SJCRH30 (cell line): Measurements from ENCODE around the gene TACC2. TPM values are rescaled to one million over a fixed set of nuclear protein-coding genes. Genes with fewer than 3 reads are reported as not detected.
A peak's percentile ranks its signal among the peaks of the same experiment; 100 is the strongest.

Experiments
- DNase-seq, 2 experiments: peaks; one replicate each; pipeline ENCODE4 v3.0.0-alpha.2; 2015 to 2020
- H3K27ac ChIP-seq: fragments of 250-450 bp; sonication (Bioruptor Pico); 2 replicates; pipeline ENCODE4 v1.5.1; 2020; ENCODE audit warnings: mild to moderate bottlenecking, moderate library complexity
- H3K27me3 ChIP-seq: fragments of 250-450 bp; sonication (Bioruptor Pico); 2 replicates; pipeline ENCODE4 v1.5.1; 2020; ENCODE audit warnings: mild to moderate bottlenecking, moderate library complexity
- H3K36me3 ChIP-seq: fragments of 250-450 bp; sonication (Bioruptor Pico); 2 replicates; pipeline ENCODE4 v1.5.1; 2020; ENCODE audit warnings: mild to moderate bottlenecking, moderate library complexity
- H3K4me1 ChIP-seq: fragments of 250-450 bp; sonication (Bioruptor Pico); 2 replicates; pipeline ENCODE4 v1.5.1; 2020; ENCODE audit warnings: mild to moderate bottlenecking, moderate library complexity
- H3K4me3 ChIP-seq: fragments of 250-450 bp; sonication (Bioruptor Pico); 2 replicates; pipeline ENCODE4 v1.5.1; 2020; ENCODE audit warnings: mild to moderate bottlenecking, moderate library complexity
- H3K9me3 ChIP-seq: fragments of 250-450 bp; sonication (Bioruptor Pico); replicated peaks from 2 replicates; pipeline ENCODE4 v1.5.1; 2020; ENCODE audit warnings: mild to moderate bottlenecking, moderate library complexity
- total RNA-seq: library from RNA; depleted of rRNA; stranded (reverse); fragments of >200 nt; shearing (Covaris generic); gene quantifications from 2 replicates; pipeline ENCODE4 v1.2.3, GENCODE V29; 2014; rRNA removed

TACC2 gene
- total RNA-seq, 1 experiment from 2014 or later: 30.5 TPM

DNA sequence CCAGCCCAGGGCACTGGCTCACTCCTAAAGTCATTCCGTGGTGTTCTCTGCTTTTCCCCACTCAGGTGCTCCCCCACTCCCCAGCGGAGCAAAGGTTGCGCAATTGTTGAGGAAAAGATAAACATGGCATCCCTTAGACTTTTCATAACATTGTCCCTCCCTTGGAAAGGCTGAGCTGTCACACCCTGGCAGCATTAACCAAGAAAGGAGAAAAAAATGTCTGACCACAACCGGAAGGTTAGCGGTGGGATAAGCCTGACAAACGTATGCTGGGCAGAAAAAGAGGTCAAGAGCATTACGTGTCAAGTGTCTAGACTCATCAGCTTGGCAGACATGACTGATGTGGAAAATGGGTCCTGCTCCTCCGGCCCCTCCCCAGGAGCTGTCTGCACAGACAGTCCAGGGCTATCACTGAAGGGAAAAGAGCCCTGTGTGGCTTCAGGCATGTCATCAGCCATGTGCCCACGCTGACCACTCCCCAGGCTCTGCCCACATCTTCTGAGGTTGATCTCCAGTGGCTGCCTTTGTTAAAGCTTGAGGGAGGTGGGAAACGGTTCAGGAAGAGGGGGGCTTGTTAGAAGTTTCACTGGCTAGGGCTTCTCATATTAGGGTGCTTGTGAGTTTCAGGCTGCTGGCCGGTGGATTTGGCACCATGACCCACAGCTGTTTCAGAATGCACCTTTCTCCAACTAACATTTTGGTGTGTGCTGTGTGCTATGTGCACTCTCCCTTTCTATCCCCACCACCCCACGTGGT, 312.3 kb downstream of the TACC2 start:
- no peak overlapping the region for H3K4me3 ChIP-seq
- H3K27ac ChIP-seq: peak overlapping the region; percentile 19
- H3K4me1 ChIP-seq: no peaks in the 10 kb centered on the region; the same call in 1 of the 2 replicates

DNA sequence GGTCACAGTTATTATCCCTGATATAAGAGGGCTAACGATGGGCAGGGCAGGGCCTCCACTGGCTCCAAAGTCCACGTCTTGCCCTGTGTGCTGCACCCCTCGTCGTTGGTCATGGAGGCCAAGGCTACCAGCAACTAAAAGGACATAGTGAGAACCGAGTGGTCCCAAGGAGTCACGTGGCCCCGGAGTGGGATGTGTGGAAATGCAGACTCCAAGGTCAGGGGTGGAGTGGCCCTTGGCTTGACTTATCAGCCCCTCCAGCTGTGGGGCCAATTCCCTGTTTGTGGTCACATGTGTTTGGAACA, 312.8 kb downstream of the TACC2 start:
- Histone ChIP-seq H3K4me3 (no peak overlapping the region), H3K4me1 (no peaks in the 10 kb centered on the region; the same call in 1 of the 2 replicates), H3K9me3 (peaks cover 8% of the 10 kb centered on the region; the same call in 1 of the 2 replicates), H3K27me3 (no peaks in the 10 kb centered on the region), H3K36me3 (no peaks in the 10 kb centered on the region), H3K27ac (peak overlapping the region; percentile 19)
- no peak for DNase-seq

More for the DNA sequence above, 312.3 kb downstream of the TACC2 start:
- peak; percentile 44 to 51 for DNase-seq
- H3K9me3 ChIP-seq: peaks cover 8% of the 10 kb centered on the region; the same call in 1 of the 2 replicates
- no peaks in the 10 kb centered on the region for H3K36me3 ChIP-seq
- no peaks in the 10 kb centered on the region for H3K27me3 ChIP-seq

DNA sequence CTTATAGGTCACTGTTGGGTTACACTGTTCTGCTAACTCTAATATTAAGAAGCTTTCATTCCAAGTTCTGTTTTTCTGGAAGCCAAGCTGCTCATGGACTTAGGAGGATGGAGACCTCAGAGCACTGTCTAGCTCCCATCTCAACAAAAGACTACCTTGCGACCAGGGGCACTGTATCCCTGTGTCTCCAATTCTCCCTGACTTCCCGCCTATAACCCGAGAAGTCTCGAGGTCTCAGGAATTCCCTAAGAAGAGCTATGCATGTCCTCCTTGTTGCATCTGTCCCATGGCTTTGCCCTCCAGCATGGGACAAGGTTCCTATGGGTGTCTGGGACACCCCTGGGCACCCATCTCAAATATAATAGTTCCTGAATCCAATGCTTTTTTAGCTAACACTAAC, 313.4 kb downstream of the TACC2 start:
- H3K27me3 ChIP-seq: no peaks in the 10 kb centered on the region
- DNase-seq: no peak
- H3K27ac ChIP-seq: no peak overlapping the region
- no peaks in the 10 kb centered on the region; the same call in 1 of the 2 replicates for H3K4me1 ChIP-seq
- no peaks in the 10 kb centered on the region for H3K36me3 ChIP-seq
- H3K4me3 ChIP-seq: no peak overlapping the region
- H3K9me3 ChIP-seq: peaks cover 8% of the 10 kb centered on the region; the same call in 1 of the 2 replicates

DNA sequence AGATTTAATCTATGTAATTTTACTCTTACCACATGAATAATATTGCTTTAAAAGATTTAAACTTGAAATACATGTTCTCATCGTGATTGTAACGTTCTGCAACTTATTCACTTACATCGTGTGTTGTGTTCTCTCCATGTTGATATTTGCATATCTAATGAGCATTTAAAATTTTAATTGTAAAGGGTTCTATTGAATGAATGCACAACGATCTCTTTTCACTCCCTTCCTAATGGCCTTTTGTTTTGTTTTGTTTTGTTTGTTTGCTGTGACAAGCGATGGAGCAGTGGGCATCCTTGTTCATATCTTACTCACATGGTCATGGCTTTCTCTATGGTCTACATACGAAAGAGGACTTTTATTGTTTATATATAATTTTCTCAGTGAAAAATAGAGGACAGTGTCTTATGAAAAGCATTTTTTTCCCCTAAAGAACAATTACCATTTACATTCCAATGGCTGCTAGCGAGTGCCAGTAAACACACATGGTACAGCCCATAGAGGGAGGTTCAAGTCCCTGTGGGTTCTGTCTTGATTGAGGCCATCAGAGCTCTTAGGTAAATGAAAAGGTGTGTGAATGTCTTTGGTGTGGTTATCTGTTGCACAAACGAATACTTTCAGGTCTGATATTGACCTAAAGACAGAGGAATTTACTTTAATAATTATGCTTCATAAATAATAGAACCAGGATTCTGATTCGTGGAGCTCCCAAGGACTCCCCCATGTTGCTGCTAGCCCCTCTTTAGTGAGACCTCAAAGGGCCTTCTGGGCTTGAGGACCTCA, 314.5 kb downstream of the TACC2 start:
- H3K27ac ChIP-seq: no peak overlapping the region
- H3K27me3 ChIP-seq: no peaks in the 10 kb centered on the region
- no peak overlapping the region for H3K4me3 ChIP-seq
- no peak for DNase-seq
- no peaks in the 10 kb centered on the region; the same call in 1 of the 2 replicates for H3K4me1 ChIP-seq
- H3K36me3 ChIP-seq: no peaks in the 10 kb centered on the region
- peaks cover 8% of the 10 kb centered on the region; the same call in 1 of the 2 replicates for H3K9me3 ChIP-seq

Other genes with a start within 250 kb of the TACC2 start
- 24.4 and 27.8 TPM in 2 replicates for gene ATE1, start 61.1 kb upstream of the TACC2 start, total RNA-seq
- 85.3 and 87.2 TPM in 2 replicates for gene NSMCE4A, start 13.9 kb upstream of the TACC2 start, total RNA-seq